ENCODE results near the gene MYOZ3.

MYOZ3 gene

DNA sequence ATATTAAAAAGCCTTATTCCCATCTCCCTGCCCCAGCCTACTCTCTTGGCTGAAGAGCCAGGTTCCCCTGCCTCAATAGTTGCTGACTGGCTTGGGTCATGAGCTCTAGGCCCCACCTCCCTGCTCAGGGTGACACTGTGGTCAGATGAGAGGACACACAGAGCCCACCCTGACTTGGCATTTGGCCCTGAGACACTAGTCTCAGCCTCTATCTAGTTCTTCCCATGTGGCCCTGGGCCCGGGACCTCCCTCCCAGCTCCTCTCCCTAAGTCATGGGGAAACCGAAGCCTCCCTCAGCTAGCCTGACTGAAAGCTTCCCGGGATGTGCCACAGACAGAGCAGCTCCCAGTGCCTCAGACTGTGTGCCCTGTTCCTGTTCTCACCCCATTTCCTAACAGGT is 5.8 kb upstream of the MYOZ3 start:
- in situ Hi-C loops (cut with HindIII; ENCODE audit: low sequenced_read_pairs) = loop anchor here (5.0 to 25.0 kb wide), 2 partner anchors 98 to 193 kb away; no protein-coding TSS in a partner anchor

DNA sequence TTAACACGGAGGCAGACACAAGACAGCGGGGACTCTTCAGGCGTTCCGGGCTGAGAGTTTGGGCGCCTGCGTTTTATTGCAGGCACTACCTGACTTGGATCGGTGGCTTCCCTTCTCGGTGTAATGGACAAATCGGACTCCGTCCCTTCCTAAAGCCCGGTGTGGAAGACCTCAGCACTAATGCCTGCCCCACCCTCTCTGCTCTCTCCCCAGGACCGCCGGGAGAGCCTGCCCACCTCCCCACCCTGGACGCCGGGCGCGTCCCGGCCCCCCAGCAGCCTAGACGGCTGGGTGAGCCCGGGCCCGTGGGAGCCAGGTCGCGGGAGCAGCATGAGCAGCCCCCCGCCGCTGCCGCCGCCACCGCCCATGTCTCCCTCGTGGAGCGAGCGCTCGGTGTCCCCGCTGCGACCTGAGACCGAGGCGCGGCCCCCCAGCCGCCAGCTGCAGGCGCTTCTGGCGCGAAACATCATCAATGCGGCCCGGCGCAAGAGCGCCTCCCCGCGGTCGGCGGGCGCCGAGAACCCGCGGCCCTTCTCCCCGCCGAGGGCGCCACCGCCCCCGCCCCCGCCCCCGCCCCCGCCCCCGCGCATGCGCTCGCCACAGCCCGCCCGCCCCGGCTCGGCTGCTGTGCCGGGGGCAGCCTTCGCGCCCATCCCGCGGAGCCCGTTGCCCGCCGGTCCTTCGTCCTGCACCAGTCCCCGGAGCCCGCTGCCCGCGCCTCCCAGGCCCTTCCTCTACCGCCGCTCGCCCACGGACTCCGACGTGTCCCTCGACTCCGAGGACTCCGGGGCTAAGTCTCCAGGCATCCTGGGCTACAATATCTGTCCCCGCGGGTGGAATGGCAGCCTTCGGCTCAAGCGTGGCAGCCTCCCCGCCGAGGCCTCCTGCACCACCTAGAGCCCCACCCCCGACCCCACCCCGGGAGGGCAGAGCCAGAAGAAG is 4.6 kb upstream of the MYOZ3 start:
- in situ Hi-C loops (cut with HindIII; ENCODE audit: low sequenced_read_pairs) = loop anchor here (5.0 to 25.0 kb wide), 2 partner anchors 99 to 194 kb away; no protein-coding TSS in a partner anchor

DNA sequence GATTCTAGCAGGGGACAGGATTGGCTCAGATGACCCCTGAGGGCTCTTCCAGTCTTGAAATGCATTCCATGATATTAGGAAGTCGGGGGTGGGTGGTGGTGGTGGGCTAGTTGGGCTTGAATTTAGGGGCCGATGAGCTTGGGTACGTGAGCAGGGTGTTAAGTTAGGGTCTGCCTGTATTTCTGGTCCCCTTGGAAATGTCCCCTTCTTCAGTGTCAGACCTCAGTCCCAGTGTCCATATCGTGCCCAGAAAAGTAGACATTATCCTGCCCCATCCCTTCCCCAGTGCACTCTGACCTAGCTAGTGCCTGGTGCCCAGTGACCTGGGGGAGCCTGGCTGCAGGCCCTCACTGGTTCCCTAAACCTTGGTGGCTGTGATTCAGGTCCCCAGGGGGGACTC is 2.9 kb upstream of the MYOZ3 start:
- in situ Hi-C loops (cut with HindIII; ENCODE audit: low sequenced_read_pairs) = loop anchor here (5.0 to 25.0 kb wide), 2 partner anchors 101 to 196 kb away; no protein-coding TSS in a partner anchor

DNA sequence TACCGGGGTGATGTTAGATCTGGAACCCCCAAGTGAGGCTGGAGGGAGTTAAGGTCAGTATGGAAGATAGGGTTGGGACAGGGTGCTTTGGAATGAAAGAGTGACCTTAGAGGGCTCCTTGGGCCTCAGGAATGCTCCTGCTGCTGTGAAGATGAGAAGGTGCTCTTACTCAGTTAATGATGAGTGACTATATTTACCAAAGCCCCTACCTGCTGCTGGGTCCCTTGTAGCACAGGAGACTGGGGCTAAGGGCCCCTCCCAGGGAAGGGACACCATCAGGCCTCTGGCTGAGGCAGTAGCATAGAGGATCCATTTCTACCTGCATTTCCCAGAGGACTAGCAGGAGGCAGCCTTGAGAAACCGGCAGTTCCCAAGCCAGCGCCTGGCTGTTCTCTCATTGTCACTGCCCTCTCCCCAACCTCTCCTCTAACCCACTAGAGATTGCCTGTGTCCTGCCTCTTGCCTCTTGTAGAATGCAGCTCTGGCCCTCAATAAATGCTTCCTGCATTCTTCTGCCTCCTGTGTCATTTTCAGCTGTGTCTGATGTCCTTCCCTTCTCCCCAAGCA is 2.3 kb upstream of the MYOZ3 start:
- in situ Hi-C loops (cut with HindIII; ENCODE audit: low sequenced_read_pairs) = loop anchor here (5.0 to 25.0 kb wide), 2 partner anchors 101 to 196 kb away; no protein-coding TSS in a partner anchor

DNA sequence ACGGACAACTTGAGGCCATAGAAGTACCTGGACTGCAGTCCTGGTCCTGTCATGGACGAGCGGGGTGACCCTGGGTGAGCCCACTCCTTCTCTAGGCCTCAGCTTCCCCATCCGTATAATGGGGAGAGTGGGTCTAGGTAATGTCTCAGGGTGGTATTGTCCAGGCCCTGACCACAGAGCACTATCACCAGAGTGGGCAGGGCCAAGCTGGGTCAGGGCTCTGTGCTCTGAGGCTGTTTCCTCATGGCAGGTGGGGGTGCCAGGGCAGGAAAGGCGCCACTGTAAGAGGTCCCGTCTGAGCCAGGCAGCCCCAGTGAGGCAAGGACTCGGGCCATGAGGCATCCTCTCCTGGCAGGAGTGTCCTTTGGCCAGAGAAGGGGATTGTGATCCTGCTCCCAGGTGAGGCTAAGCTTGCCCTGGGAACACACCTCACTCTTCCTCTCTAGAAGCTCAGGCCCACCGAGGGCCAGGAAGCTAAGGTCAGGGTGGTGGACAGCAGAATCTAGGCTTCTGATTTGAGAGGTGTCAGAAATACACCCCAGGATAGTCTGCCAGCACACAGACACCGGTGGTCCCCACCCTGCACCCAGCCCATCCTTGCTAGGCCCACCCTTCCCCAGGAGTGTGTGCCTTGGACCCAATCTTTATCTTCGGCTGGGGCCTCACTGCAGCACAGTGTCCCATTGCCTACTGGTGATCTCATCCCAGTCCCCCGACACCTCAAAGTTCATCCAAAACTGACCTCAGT is 1.5 kb upstream of the MYOZ3 start:
- in situ Hi-C loops (cut with HindIII; ENCODE audit: low sequenced_read_pairs) = loop anchor here (5.0 to 25.0 kb wide), 4 partner anchors 42 to 197 kb away; partner anchors contain the start of gene RBM22

DNA sequence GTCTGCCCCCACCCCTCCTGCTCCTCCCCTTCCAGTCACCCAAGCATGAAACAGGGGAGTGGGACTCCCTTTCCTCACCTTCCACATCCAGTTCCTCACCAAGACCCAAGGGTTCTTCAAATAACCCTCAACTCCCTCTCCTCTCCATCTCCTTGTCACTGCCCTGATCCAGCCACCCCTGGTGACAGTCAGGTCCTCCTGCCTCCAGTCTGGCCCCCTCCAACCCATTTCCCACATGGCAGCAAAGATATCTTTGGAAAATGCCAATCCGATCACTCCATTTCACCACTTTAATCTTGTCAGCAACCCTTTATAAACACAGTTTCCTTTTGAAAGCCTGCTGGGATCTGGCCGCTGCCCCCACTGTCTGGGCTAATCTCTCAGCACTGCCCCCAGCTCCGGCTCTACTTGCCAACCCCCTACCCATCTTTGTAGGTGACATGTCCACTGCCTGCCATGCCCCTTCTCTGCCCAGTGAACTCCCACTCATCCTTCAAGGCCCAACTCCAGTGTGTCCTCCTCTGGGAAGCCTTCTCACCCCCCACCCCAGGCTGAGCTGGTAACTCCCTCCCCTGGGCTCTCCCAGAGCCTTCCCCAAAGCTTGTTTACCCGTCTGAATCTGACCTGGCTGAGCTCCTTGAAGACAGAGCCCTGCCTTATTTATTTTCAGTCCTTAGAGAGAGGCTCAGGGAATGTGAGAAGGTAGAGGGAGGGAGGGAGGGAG is 781 bp upstream of the MYOZ3 start:
- in situ Hi-C loops (cut with HindIII; ENCODE audit: low sequenced_read_pairs) = loop anchor here (5.0 to 25.0 kb wide), 3 partner anchors 42 to 198 kb away; partner anchors contain the start of gene RBM22

DNA sequence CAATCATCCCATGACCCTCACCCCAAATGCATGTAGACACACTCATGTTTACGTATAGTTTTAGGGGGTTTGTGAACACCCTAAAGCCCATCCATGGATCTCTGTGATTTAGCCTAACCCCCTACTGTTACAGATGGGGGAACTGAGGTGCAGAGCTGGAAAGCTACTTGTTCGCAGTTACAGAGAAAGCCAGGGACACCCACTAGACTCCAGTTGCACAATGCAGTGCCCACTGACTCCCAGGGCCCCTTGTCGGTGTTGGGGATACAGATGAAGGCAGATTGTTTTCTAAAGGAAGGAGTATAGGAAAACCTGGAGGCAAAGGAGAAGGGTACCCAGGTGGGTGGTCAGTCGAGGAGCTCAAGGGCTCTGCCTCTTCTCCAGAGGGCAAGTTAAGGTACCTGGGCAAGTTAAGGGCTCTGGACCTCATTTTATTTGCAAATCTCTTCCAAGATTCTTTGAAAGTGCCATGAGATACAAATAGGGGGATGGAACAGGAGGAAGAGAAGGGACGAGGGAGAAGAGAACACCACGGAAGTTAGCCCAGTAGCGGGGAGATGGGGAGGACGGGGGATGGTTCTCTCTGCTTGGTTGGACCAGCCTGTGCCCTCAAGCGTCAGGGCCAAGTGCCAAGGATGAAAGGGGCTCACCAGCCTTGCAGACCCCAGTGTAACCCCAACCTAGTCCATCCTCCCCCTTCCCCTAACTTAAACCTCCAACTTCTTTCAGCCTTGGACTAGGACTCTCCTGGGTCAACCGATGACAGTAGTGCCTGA is 958 bp downstream of the MYOZ3 start:
- in situ Hi-C loops (cut with HindIII; ENCODE audit: low sequenced_read_pairs) = loop anchor here (5.0 to 25.0 kb wide), 3 partner anchors 40 to 200 kb away; partner anchors contain the start of gene RBM22

DNA sequence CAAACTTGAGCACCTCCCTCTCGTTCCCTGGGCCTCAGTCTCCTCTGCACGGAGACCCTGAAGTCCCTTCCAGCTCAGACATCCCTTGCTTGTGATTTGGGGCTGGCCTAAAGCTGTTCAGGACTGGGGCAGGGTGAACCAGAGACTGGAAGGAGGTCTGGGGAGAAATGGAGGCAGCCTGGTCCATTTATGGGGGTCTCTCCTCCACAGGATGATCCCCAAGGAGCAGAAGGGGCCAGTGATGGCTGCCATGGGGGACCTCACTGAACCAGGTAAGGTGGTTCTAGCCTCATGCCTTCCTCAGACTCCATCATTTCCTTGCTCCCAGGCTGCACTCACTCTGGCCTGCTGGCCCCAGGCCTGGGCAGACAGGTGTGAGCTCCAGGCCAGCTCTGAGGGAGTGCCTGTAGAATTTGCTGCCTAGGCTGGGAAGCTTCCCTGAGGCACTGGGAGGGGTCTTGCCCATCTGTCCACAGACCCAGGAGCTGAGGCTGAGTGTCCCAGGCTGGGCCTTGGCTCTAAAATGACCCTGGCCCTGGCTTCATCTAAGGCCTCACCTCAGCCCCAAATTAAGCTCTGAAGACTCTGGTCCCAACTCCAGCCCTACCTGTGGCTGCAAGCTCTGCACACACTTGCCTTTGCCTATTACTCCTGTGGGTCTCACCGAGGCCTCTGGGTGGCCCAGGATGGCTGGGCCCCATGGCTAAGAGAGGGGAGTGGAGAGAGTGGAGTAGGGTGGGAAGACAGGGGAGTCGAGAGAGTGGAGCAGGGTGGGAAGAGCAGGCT is 1.9 kb downstream of the MYOZ3 start:
- in situ Hi-C loops (cut with HindIII; ENCODE audit: low sequenced_read_pairs) = loop anchor here (5.0 to 25.0 kb wide), 3 partner anchors 39 to 201 kb away; partner anchors contain the start of gene RBM22

DNA sequence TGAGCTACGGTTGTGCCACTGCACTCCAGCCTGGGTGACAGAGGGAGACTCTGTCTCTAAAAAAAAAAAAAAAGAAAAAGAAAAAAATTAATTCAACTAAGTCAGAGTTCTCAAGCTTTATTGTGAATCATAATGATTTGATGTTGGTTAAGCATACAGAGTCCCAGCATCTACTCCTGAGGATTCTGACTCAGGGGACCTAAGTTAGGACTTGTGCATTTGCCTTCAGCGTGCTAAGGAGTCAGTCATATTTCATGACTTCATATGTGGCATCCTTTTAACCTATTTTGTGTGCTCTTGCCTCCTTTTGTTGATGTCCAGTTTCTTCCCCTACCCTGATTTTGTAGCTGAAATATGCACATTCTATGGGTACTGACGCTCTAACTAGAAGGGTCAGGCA is 2.9 kb downstream of the MYOZ3 start:
- in situ Hi-C loops (cut with HindIII; ENCODE audit: low sequenced_read_pairs) = loop anchor here (5.0 to 25.0 kb wide), 3 partner anchors 38 to 202 kb away; partner anchors contain the start of gene RBM22

DNA sequence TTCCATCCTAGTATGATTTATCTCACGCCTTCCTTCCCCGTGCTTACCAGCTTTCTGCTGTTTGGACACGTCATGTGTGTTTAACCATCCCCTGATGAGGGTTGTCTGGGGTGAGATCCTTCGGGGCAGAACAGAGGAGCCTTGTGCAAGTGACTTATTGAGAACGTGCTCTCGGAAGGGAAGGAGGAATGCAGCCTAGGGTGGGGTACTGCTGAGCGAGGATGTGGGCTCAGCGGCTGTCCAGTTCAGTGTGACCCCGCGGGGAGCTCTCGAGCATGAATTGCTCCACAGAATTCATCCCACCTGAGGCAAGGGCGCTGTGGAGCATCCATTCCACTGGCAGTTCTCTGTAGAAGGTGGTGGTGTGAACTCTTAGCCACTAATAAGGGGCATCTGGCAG is 4.0 kb downstream of the MYOZ3 start:
- in situ Hi-C loops (cut with HindIII; ENCODE audit: low sequenced_read_pairs) = loop anchor here (25.0 kb wide), 1 partner anchor 203 kb away; no protein-coding TSS in a partner anchor

DNA sequence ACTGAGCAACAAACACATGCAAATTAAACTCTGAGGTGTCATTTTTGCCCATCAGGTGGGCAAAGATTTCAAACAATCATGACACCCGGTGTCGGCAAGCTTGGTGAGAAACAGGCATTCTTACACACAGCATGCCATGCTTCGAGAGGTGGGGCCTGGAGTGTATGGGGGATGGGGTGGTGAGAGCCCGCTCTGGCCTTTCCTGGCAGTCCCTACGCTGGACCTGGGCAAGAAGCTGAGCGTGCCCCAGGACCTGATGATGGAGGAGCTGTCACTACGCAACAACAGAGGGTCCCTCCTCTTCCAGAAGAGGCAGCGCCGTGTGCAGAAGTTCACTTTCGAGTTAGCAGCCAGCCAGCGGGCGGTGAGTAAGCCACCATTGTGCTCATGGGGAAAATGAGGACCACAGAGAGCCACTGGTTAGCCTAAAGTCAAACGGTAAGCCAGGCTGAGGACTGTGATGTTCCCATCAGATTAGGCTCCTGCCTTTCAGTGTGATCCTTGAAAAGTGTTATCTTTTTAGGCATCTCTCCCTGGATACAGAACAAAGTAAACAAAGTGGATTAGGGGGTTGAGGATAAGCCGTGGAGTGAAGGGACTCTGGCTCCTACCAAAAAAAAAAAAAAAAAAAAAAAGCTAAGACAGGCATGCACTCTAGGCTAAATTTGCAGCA is 9.4 kb downstream of the MYOZ3 start:
- in situ Hi-C loops (cut with HindIII; ENCODE audit: low sequenced_read_pairs) = loop anchor here (25.0 kb wide), 1 partner anchor 208 kb away; no protein-coding TSS in a partner anchor

DNA sequence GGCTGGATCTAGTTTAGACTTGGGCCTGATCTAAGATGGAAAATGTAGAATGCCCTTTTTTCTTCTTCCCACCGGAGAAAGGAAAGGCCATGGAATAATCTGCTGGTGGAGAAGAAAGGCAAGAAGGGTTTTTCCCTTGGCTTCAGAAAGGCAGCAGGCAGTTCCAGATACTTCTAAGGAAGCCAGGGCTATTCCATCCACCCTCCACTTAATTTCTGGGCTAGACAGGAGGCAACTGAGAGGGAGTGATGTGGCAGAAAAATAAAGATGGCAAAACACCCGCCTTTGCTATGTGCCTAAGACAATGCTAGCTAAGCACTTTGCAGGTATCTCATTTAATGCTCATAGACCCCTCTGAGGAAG is 9.9 kb downstream of the MYOZ3 start:
- in situ Hi-C loops (cut with HindIII; ENCODE audit: low sequenced_read_pairs) = loop anchor here (25.0 kb wide), 1 partner anchor 209 kb away; no protein-coding TSS in a partner anchor

DNA sequence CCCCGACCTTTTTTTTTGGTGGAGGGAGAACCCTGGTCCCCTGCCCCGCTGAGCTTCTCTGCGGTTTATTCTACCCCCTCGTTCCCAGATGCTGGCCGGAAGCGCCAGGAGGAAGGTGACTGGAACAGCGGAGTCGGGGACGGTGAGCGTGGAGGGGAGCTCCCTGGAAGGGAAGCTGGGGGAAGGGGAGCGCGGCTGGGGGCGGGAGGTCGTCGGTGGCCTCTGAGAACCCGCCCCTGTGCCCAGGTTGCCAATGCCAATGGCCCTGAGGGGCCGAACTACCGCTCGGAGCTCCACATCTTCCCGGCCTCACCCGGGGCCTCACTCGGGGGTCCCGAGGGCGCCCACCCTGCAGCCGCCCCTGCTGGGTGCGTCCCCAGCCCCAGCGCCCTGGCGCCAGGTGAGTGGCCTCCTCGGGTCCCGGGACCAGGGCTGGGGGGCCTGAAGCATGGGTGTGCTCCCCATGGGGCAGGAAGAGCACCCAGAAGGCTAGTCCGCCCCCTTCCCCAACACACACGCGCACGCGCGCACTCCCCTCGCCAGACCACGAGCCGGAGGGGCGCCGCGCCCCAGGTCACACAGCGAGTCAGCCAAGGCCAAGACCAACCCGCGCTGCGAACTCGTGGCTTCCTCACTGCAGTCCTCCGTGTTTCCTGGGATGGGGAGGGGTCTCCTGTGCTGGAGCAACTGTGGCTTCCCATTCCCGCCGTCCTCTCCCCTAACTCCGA is 10.6 kb downstream of the MYOZ3 start:
- in situ Hi-C loops (cut with HindIII; ENCODE audit: low sequenced_read_pairs) = loop anchor here (25.0 kb wide), 1 partner anchor 209 kb away; no protein-coding TSS in a partner anchor

DNA sequence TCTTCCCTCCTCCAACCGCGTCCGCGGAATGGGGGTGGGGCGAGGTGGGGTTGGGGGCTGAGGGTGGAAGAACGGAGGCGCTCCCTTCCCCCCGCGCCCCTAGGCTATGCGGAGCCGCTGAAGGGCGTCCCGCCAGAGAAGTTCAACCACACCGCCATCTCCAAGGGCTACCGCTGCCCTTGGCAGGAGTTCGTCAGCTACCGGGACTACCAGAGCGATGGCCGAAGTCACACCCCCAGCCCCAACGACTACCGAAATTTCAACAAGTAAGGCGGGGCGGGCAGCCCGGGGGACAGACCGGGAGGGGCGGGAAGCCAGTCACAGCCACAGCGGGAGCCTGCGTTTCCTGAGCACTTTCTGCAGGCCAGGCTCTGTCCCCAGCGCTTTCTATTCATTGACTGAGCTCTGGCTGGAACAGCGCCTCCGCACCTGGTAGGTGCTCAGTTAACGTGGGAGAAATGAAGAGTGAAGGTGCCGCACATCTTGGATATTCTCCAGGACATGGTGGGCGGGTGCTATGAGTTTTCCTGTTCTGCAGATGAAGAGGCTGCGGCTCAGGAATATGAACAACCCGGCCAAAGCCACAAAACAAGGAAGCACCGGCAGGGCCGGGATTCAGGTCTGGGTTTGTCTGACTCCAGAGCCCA is 11.3 kb downstream of the MYOZ3 start:
- in situ Hi-C loops (cut with HindIII; ENCODE audit: low sequenced_read_pairs) = loop anchor here (25.0 kb wide), 1 partner anchor 210 kb away; no protein-coding TSS in a partner anchor

DNA sequence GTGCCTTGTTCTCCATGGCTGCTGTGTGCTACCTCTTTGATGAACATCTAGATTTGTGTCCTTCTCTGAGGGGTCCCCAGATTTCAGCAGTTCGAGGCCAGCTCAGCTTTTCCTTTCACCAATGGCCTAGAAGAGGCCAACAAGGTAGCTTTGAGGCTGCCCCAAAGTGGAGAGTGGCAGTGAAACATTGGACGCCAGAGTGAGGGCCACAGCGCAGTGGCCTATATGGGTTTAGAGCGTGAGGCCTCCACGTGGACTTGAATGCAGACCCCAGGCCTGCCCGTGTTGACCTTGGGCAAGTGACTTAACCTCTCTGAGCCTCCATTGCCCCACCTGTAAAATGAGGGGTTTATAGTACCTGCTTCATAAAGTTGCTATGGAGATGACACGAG is 11.8 kb downstream of the MYOZ3 start:
- in situ Hi-C loops (cut with HindIII; ENCODE audit: low sequenced_read_pairs) = loop anchor here (25.0 kb wide), 1 partner anchor 211 kb away; no protein-coding TSS in a partner anchor

DNA sequence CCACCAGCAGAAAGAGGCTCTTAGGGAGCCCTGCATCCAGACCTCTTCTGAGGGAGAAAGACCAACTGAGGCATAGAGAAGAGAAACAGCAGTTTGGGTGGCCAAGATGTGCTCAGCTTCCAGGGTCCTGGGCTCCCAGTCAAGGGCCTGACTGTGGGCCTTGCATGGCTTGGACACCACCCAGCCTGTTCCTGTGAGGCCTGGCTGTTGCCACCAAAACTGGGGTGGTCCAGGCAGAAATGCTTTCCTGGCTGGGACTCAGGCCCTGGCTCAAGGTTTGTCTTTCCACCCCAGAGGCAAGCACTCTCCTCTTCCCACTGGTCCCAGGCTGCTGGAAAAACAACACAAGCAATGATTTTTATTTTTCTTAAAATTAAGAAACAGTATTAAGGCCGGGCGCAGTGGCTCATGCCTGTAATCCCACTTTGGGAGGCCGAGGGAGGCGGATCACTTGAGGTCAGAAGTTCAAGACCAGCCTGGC is 13.3 kb downstream of the MYOZ3 start:
- in situ Hi-C loops (cut with HindIII; ENCODE audit: low sequenced_read_pairs) = loop anchor here (25.0 kb wide), 1 partner anchor 212 kb away; no protein-coding TSS in a partner anchor
